ENCODE data around the gene POLR2M.

Gene POLR2M

GRCh38 chr15:57704441-57704840 is 2.1 kb upstream of the POLR2M start:
- Mint-ChIP-seq H3K27me3 (ENCODE audit: low read depth) (peaks cover 11% of the 10 kb centered on the region), H3K9me3 (no peaks in the 10 kb centered on the region), H3K4me3 (no peak overlapping the region), H3K4me1 (ENCODE audit: low read depth) (peaks cover 41% of the 10 kb centered on the region), H3K36me3 (ENCODE audit: low read depth) (peaks cover 14% of the 10 kb centered on the region), H3K27ac (peak overlapping the region; percentile 26)
- DNase-seq (ENCODE audit: low spot score) = no peak

GRCh38 chr15:57705746-57706404 is 639 bp upstream of the POLR2M start:
- peak overlapping the region; percentile 90 for H3K4me3 Mint-ChIP-seq
- no peak for DNase-seq (ENCODE audit: low spot score)
- H3K27ac Mint-ChIP-seq = peak overlapping the region; percentile 89
- peaks cover 50% of the 10 kb centered on the region for H3K4me1 Mint-ChIP-seq (ENCODE audit: low read depth)
- H3K36me3 Mint-ChIP-seq (ENCODE audit: low read depth) = peaks cover 26% of the 10 kb centered on the region
- no peaks in the 10 kb centered on the region for H3K9me3 Mint-ChIP-seq
- peaks cover 8% of the 10 kb centered on the region for H3K27me3 Mint-ChIP-seq (ENCODE audit: low read depth)

- DNase-seq (ENCODE audit: low spot score) = no peak
- H3K36me3 Mint-ChIP-seq (ENCODE audit: low read depth) = peaks cover 46% of the 10 kb centered on the region
- H3K4me1 Mint-ChIP-seq (ENCODE audit: low read depth) = peaks cover 53% of the 10 kb centered on the region
- H3K27ac Mint-ChIP-seq = no peak overlapping the region
- H3K27me3 Mint-ChIP-seq (ENCODE audit: low read depth) = peaks cover 3% of the 10 kb centered on the region
- no peaks in the 10 kb centered on the region for H3K9me3 Mint-ChIP-seq
- H3K4me3 Mint-ChIP-seq = peak overlapping the region; percentile 90
Measured at GRCh38 chr15:57708047-57708446, 1.5 kb downstream of the POLR2M start.

GRCh38 chr15:57718309-57718708 is 11.8 kb downstream of the POLR2M start:
- DNase-seq (ENCODE audit: low spot score) = no peak
- Mint-ChIP-seq H3K27ac (no peak overlapping the region), H3K36me3 (ENCODE audit: low read depth) (peaks cover 51% of the 10 kb centered on the region)

GRCh38 chr15:57720867-57721266 is 14.4 kb downstream of the POLR2M start:
- Mint-ChIP-seq H3K4me3 (no peak overlapping the region), H3K4me1 (ENCODE audit: low read depth) (no peaks in the 10 kb centered on the region), H3K27ac (no peak overlapping the region), H3K9me3 (peaks cover 4% of the 10 kb centered on the region), H3K27me3 (ENCODE audit: low read depth) (no peaks in the 10 kb centered on the region), H3K36me3 (ENCODE audit: low read depth) (peaks cover 36% of the 10 kb centered on the region)
- no peak for DNase-seq (ENCODE audit: low spot score)

More at GRCh38 chr15:57718309-57718708, 11.8 kb downstream of the POLR2M start:
- Mint-ChIP-seq H3K4me1 (ENCODE audit: low read depth) (peaks cover 3% of the 10 kb centered on the region), H3K4me3 (no peak overlapping the region), H3K9me3 (peaks cover 4% of the 10 kb centered on the region), H3K27me3 (ENCODE audit: low read depth) (no peaks in the 10 kb centered on the region)

GRCh38 chr15:57726411-57726810 is 19.9 kb downstream of the POLR2M start:
- no peak overlapping the region for H3K27ac Mint-ChIP-seq
- H3K9me3 Mint-ChIP-seq = no peaks in the 10 kb centered on the region
- H3K27me3 Mint-ChIP-seq (ENCODE audit: low read depth) = no peaks in the 10 kb centered on the region
- H3K4me3 Mint-ChIP-seq = no peak overlapping the region
- DNase-seq (ENCODE audit: low spot score) = no peak
- H3K4me1 Mint-ChIP-seq (ENCODE audit: low read depth) = no peaks in the 10 kb centered on the region
- H3K36me3 Mint-ChIP-seq (ENCODE audit: low read depth) = peaks cover 8% of the 10 kb centered on the region

- DNase-seq (ENCODE audit: low spot score) = no peak
- no peaks in the 10 kb centered on the region for H3K4me1 Mint-ChIP-seq (ENCODE audit: low read depth)
- H3K27me3 Mint-ChIP-seq (ENCODE audit: low read depth) = no peaks in the 10 kb centered on the region
- peaks cover 8% of the 10 kb centered on the region for H3K36me3 Mint-ChIP-seq (ENCODE audit: low read depth)
- H3K4me3 Mint-ChIP-seq = no peak overlapping the region
- H3K27ac Mint-ChIP-seq = no peak overlapping the region
- H3K9me3 Mint-ChIP-seq = no peaks in the 10 kb centered on the region
Measured at GRCh38 chr15:57727031-57727430, 20.5 kb downstream of the POLR2M start.

- DNase-seq (ENCODE audit: low spot score) = no peak
- Mint-ChIP-seq H3K4me1 (ENCODE audit: low read depth) (no peaks in the 10 kb centered on the region), H3K27me3 (ENCODE audit: low read depth) (no peaks in the 10 kb centered on the region), H3K9me3 (no peaks in the 10 kb centered on the region), H3K36me3 (ENCODE audit: low read depth) (peaks cover 1% of the 10 kb centered on the region), H3K27ac (no peak overlapping the region), H3K4me3 (no peak overlapping the region)
Measured at GRCh38 chr15:57728436-57728835, 21.9 kb downstream of the POLR2M start.

- no peaks in the 10 kb centered on the region for H3K9me3 Mint-ChIP-seq
- no peak overlapping the region for H3K27ac Mint-ChIP-seq
- DNase-seq (ENCODE audit: low spot score) = no peak
- H3K27me3 Mint-ChIP-seq (ENCODE audit: low read depth) = peaks cover under 1% of the 10 kb centered on the region
- no peaks in the 10 kb centered on the region for H3K36me3 Mint-ChIP-seq (ENCODE audit: low read depth)
- no peak overlapping the region for H3K4me3 Mint-ChIP-seq
- H3K4me1 Mint-ChIP-seq (ENCODE audit: low read depth) = no peaks in the 10 kb centered on the region
Measured at GRCh38 chr15:57730876-57731275, 24.4 kb downstream of the POLR2M start.

- Mint-ChIP-seq H3K36me3 (ENCODE audit: low read depth) (no peaks in the 10 kb centered on the region), H3K4me3 (no peak overlapping the region), H3K27me3 (ENCODE audit: low read depth) (peaks cover 2% of the 10 kb centered on the region), H3K4me1 (ENCODE audit: low read depth) (no peaks in the 10 kb centered on the region), H3K27ac (no peak overlapping the region), H3K9me3 (no peaks in the 10 kb centered on the region)
- no peak for DNase-seq (ENCODE audit: low spot score)
Measured at GRCh38 chr15:57731530-57732103, 25.1 kb downstream of the POLR2M start.

GRCh38 chr15:57732526-57733331 is 26.2 kb downstream of the POLR2M start:
- Mint-ChIP-seq H3K36me3 (ENCODE audit: low read depth) (no peaks in the 10 kb centered on the region), H3K27ac (no peak overlapping the region), H3K27me3 (ENCODE audit: low read depth) (peaks cover 5% of the 10 kb centered on the region), H3K4me1 (ENCODE audit: low read depth) (peaks cover 4% of the 10 kb centered on the region), H3K9me3 (no peaks in the 10 kb centered on the region), H3K4me3 (no peak overlapping the region)
- peak; percentile 15 for DNase-seq (ENCODE audit: low spot score)

- H3K4me3 Mint-ChIP-seq = no peak overlapping the region
- H3K27ac Mint-ChIP-seq = no peak overlapping the region
- DNase-seq (ENCODE audit: low spot score) = no peak
- no peaks in the 10 kb centered on the region for H3K9me3 Mint-ChIP-seq
- peaks cover 5% of the 10 kb centered on the region for H3K4me1 Mint-ChIP-seq (ENCODE audit: low read depth)
- H3K36me3 Mint-ChIP-seq (ENCODE audit: low read depth) = no peaks in the 10 kb centered on the region
- H3K27me3 Mint-ChIP-seq (ENCODE audit: low read depth) = peaks cover 5% of the 10 kb centered on the region
Measured at GRCh38 chr15:57734860-57735259, 28.3 kb downstream of the POLR2M start.

- no peak overlapping the region for H3K27ac Mint-ChIP-seq
- no peaks in the 10 kb centered on the region for H3K9me3 Mint-ChIP-seq
- no peak for DNase-seq (ENCODE audit: low spot score)
- no peak overlapping the region for H3K4me3 Mint-ChIP-seq
- peaks cover 5% of the 10 kb centered on the region for H3K4me1 Mint-ChIP-seq (ENCODE audit: low read depth)
- peaks cover 5% of the 10 kb centered on the region for H3K27me3 Mint-ChIP-seq (ENCODE audit: low read depth)
- H3K36me3 Mint-ChIP-seq (ENCODE audit: low read depth) = no peaks in the 10 kb centered on the region
Measured at GRCh38 chr15:57735431-57735830, 28.9 kb downstream of the POLR2M start.

GRCh38 chr15:57735891-57736290 is 29.4 kb downstream of the POLR2M start:
- Mint-ChIP-seq H3K27me3 (ENCODE audit: low read depth) (peaks cover 5% of the 10 kb centered on the region), H3K4me3 (no peak overlapping the region), H3K9me3 (no peaks in the 10 kb centered on the region), H3K36me3 (ENCODE audit: low read depth) (no peaks in the 10 kb centered on the region), H3K4me1 (ENCODE audit: low read depth) (peaks cover 5% of the 10 kb centered on the region), H3K27ac (no peak overlapping the region)
- DNase-seq (ENCODE audit: low spot score) = no peak
